Colonic mucosa (tissue), 4 donors: ENCODE data around the gene CUL4A. TPM values are rescaled to one million over a fixed set of nuclear protein-coding genes. Genes with fewer than 3 reads are reported as not detected.
A peak's percentile ranks its signal among the peaks of the same experiment; 100 is the strongest.

Source experiments
- DNase-seq: peaks from one replicate; pipeline ENCODE4 v3.0.0-alpha.2; 2020
- H3K27ac ChIP-seq: fragments of 200-600 bp; one replicate; pipeline ENCODE4 v1.8.0; 2021
- H3K27me3 ChIP-seq: fragments of 200-600 bp; one replicate; pipeline ENCODE4 v1.8.0; 2021
- H3K36me3 ChIP-seq: fragments of 200-600 bp; one replicate; pipeline ENCODE4 v1.8.0; 2021
- H3K4me1 ChIP-seq: fragments of 200-600 bp; one replicate; pipeline ENCODE4 v1.8.0; 2021; ENCODE audit warnings: mild to moderate bottlenecking
- H3K4me3 ChIP-seq: fragments of 200-600 bp; one replicate; pipeline ENCODE4 v1.8.0; 2021
- H3K9ac ChIP-seq, 2 donors: one replicate each; pipeline ENCODE4 v1.7.0; 2013; ENCODE audit warnings: control low read depth in 2 of 2, low read depth in 2 of 2, low read length in 2 of 2
- H3K9me3 ChIP-seq: fragments of 200-600 bp; one replicate; pipeline ENCODE4 v1.8.0; 2021
- CTCF ChIP-seq: fragments of 200-600 bp; IDR thresholded peaks from one replicate; pipeline ENCODE4 v1.8.0; 2022; ENCODE audit warnings: antibody characterized with exemption, mild to moderate bottlenecking
- intact Hi-C: fragments of 100-400 bp; cut with DNase I; formaldehyde crosslinking; loops from one replicate; pipeline ENCODE4 v1.14.1; 2022
- total RNA-seq, 2 donors: library from RNA; stranded (reverse); fragmentation: NEBNext Ultra II Directional in 1 of 2; extraction: Animal tissue kit (Norgen Biotek cat#: 25700) in 1 of 2; gene quantifications; one replicate each; pipeline ENCODE4 v1.2.1, GENCODE V29; 2021
- donor health status: healthy.
- donor health status: DM: no; HTN: no; CAD: no.
- donor health status: DM: no; HTN: no; CAD: no.

Gene CUL4A
- total RNA-seq, 2 donors from 2014 or later = 54.6 to 62.6 TPM

- Histone ChIP-seq H3K4me1 (peaks cover 5% of the 10 kb centered on the region), H3K36me3 (no peaks in the 10 kb centered on the region), H3K9ac (no peak overlapping the region), H3K27ac (no peak overlapping the region), H3K27me3 (no peaks in the 10 kb centered on the region), H3K9me3 (no peaks in the 10 kb centered on the region), H3K4me3 (no peak overlapping the region)
- intact Hi-C loops = no loop called here
- DNase-seq = no peak
- TF ChIP-seq CTCF = no peak
These were observed 1.4 kb downstream of the CUL4A start for GRCh38 chr13:113210833-113211232.

- H3K36me3 ChIP-seq = no peaks in the 10 kb centered on the region
- no peaks in the 10 kb centered on the region for H3K27me3 ChIP-seq
- H3K4me1 ChIP-seq = peaks cover 2% of the 10 kb centered on the region
- intact Hi-C loops = no loop called here
- H3K9ac ChIP-seq = no peak overlapping the region
- H3K27ac ChIP-seq = no peak overlapping the region
- DNase-seq = no peak
- H3K9me3 ChIP-seq = no peaks in the 10 kb centered on the region
- no peak overlapping the region for H3K4me3 ChIP-seq
- no peak for TF ChIP-seq CTCF
These were observed 2.4 kb downstream of the CUL4A start for GRCh38 chr13:113211774-113212173.

GRCh38 chr13:113216254-113217048 lies 7.0 kb downstream of the CUL4A start:
- peak; percentile 40 for DNase-seq
- Histone ChIP-seq H3K4me3 (no peak overlapping the region), H3K27ac (no peak overlapping the region), H3K27me3 (no peaks in the 10 kb centered on the region), H3K4me1 (no peaks in the 10 kb centered on the region), H3K9me3 (no peaks in the 10 kb centered on the region), H3K9ac (no peak overlapping the region), H3K36me3 (no peaks in the 10 kb centered on the region)
- intact Hi-C loops = no loop called here
- no peak for TF ChIP-seq CTCF

- Histone ChIP-seq H3K9me3 (no peaks in the 10 kb centered on the region), H3K9ac (no peak overlapping the region), H3K36me3 (no peaks in the 10 kb centered on the region), H3K4me3 (no peak overlapping the region), H3K4me1 (no peaks in the 10 kb centered on the region), H3K27ac (no peak overlapping the region), H3K27me3 (no peaks in the 10 kb centered on the region)
- TF ChIP-seq CTCF = no peak
- intact Hi-C loops = no loop called here
- no peak for DNase-seq
These were observed 9.2 kb downstream of the CUL4A start for GRCh38 chr13:113218586-113218985.

GRCh38 chr13:113219256-113219940 lies 10.0 kb downstream of the CUL4A start:
- Histone ChIP-seq H3K4me3 (no peak overlapping the region), H3K9ac (no peak overlapping the region), H3K27ac (no peak overlapping the region), H3K36me3 (no peaks in the 10 kb centered on the region), H3K4me1 (no peaks in the 10 kb centered on the region), H3K9me3 (no peaks in the 10 kb centered on the region), H3K27me3 (no peaks in the 10 kb centered on the region)
- no peak for DNase-seq
- no peak for TF ChIP-seq CTCF
- intact Hi-C loops = no loop called here
